CD14-positive monocyte (primary cell): Measurements from ENCODE around the gene SEMA4D. TPM values are rescaled to one million over a fixed set of nuclear protein-coding genes. Genes with fewer than 3 reads are reported as not detected.
A peak's percentile ranks its signal among the peaks of the same experiment; 100 is the strongest.

Source experiments
- DNase-seq, 3 donors: peaks; one replicate each; pipeline ENCODE4 v3.0.0-alpha.2; 2011 to 2022
- H2AFZ ChIP-seq: 2 replicates; pipeline ENCODE4 v1.6.0; 2012; ENCODE audit warnings: mild to moderate bottlenecking, low read depth, low read length, inconsistent platforms; ENCODE audit not compliant: insufficient read depth, poor library complexity, severe bottlenecking
- H3K27ac ChIP-seq, 2 donors: 1 replicate in 1 of 2; 2 replicates in 1 of 2; pipeline ENCODE4 v1.5.1; 2012 to 2013; ENCODE audit warnings: low read length in 2 of 2, control low read depth in 1 of 2, inconsistent platforms in 1 of 2, low read depth in 1 of 2, mild to moderate bottlenecking in 1 of 2
- H3K27me3 ChIP-seq, 2 donors: one replicate each; pipeline versions ENCODE4 v1.6.0 to v1.6.1; 2011 to 2013; ENCODE audit warnings: low read length in 2 of 2; ENCODE audit not compliant: control insufficient read depth in 2 of 2, insufficient read depth in 2 of 2
- H3K36me3 ChIP-seq, 2 donors: replicated peaks in 1 of 2; 1 replicate in 1 of 2; 2 replicates in 1 of 2; pipeline versions ENCODE4 v1.5.1 to v1.6.1; 2012 to 2013; ENCODE audit warnings: low read length in 2 of 2, control low read depth in 1 of 2, inconsistent platforms in 1 of 2, mild to moderate bottlenecking in 1 of 2; ENCODE audit not compliant: insufficient read depth in 2 of 2, control insufficient read depth in 1 of 2
- H3K4me1 ChIP-seq, 2 donors: 1 replicate in 1 of 2; 2 replicates in 1 of 2; pipeline versions ENCODE4 v1.5.1 to v1.6.1; 2012 to 2013; ENCODE audit warnings: low read length in 2 of 2, control low read depth in 1 of 2, inconsistent platforms in 1 of 2, mild to moderate bottlenecking in 1 of 2, moderate library complexity in 1 of 2; ENCODE audit not compliant: insufficient read depth in 2 of 2, control insufficient read depth in 1 of 2
- H3K4me2 ChIP-seq: replicated peaks from 2 replicates; pipeline ENCODE3; 2012; ENCODE audit warnings: low read length, moderate library complexity, mild to moderate bottlenecking; ENCODE audit not compliant: poor library complexity, severe bottlenecking; ENCODE audit errors: extremely low read depth
- H3K4me3 ChIP-seq, 3 experiments: fragments of 200-600 bp in 1 of 3; sonication (generic) in 1 of 3; replicated peaks in 1 of 3; 1 replicate in 2 of 3; 2 replicates in 1 of 3; pipeline ENCODE4 v1.5.1; 2011 to 2013; ENCODE audit warnings: low read length in 3 of 3, mild to moderate bottlenecking in 3 of 3, control low read depth in 2 of 3, low read depth in 2 of 3, inconsistent platforms in 1 of 3, moderate library complexity in 1 of 3
- H3K79me2 ChIP-seq: 2 replicates; pipeline ENCODE4 v1.6.0; 2012; ENCODE audit warnings: mild to moderate bottlenecking, control low read depth, inconsistent platforms, low read length, moderate library complexity; ENCODE audit not compliant: insufficient read depth
- H3K9ac ChIP-seq: 2 replicates; pipeline ENCODE4 v1.6.0; 2017; ENCODE audit warnings: low read length, mild to moderate bottlenecking; ENCODE audit not compliant: insufficient read depth, poor library complexity, severe bottlenecking
- H3K9me3 ChIP-seq, 2 donors: replicated peaks in 1 of 2; 1 replicate in 1 of 2; 2 replicates in 1 of 2; pipeline versions ENCODE4 v1.5.1 to v1.6.1; 2012 to 2013; ENCODE audit warnings: low read length in 2 of 2, control low read depth in 1 of 2; ENCODE audit not compliant: control insufficient read depth in 1 of 2, insufficient read depth in 1 of 2
- H4K20me1 ChIP-seq: 2 replicates; pipeline ENCODE4 v1.6.0; 2012; ENCODE audit warnings: mild to moderate bottlenecking, low read length, control low read depth, moderate library complexity; ENCODE audit not compliant: insufficient read depth
- H3K27ac Mint-ChIP-seq, 7 donors: one replicate each; pipeline ENCODE4 v1.8.0; 2020; ENCODE audit warnings: mild to moderate bottlenecking in 7 of 7, mixed read lengths in 7 of 7, moderate library complexity in 6 of 7, inconsistent platforms in 2 of 7
- H3K27me3 Mint-ChIP-seq, 3 donors: one replicate each; pipeline ENCODE4 v1.8.0; 2021 to 2022; ENCODE audit warnings: low read depth in 3 of 3, mild to moderate bottlenecking in 3 of 3, mixed read lengths in 3 of 3, moderate library complexity in 3 of 3, inconsistent platforms in 1 of 3
- H3K36me3 Mint-ChIP-seq, 2 donors: one replicate each; pipeline ENCODE4 v1.8.0; 2020; ENCODE audit warnings: mixed read lengths in 2 of 2, inconsistent platforms in 1 of 2, mild to moderate bottlenecking in 1 of 2
- H3K4me1 Mint-ChIP-seq: one replicate; pipeline ENCODE4 v1.8.0; 2020; ENCODE audit warnings: mild to moderate bottlenecking, mixed read lengths
- H3K4me3 Mint-ChIP-seq, 2 donors: one replicate each; pipeline ENCODE4 v1.8.0; 2020; ENCODE audit warnings: mild to moderate bottlenecking in 2 of 2, mixed read lengths in 2 of 2, moderate library complexity in 1 of 2
- H3K9me3 Mint-ChIP-seq, 7 donors: one replicate each; pipeline ENCODE4 v1.8.0; 2020 to 2022; ENCODE audit warnings: mixed read lengths in 7 of 7, mild to moderate bottlenecking in 6 of 7, moderate library complexity in 6 of 7, inconsistent platforms in 2 of 7
- CTCF ChIP-seq: fragments of 200-600 bp; IDR thresholded peaks from one replicate; pipeline ENCODE4 v1.8.0; 2022; ENCODE audit warnings: antibody characterized with exemption, mild to moderate bottlenecking
- WGBS: methylation state at CpG from one replicate; pipeline ENCODE4 v1.1.5; 2013; ENCODE audit warnings: missing lambda C conversion rate; ENCODE audit not compliant: insufficient coverage; 5-methylcytosine and 5-hydroxymethylcytosine counted together
- intact Hi-C, 2 donors: fragments of 100-400 bp; cut with micrococcal nuclease; formaldehyde crosslinking; loops; one replicate each; pipeline versions ENCODE4 v1.15.0 to v1.15.1; 2023
- polyA plus RNA-seq, 3 donors: library from polyadenylated mRNA; depleted of rRNA in 1 of 3; unstranded in 2 of 3; stranded (reverse) in 1 of 3; fragments of 300-500 nt in 2 of 3; fragments of >200 nt in 1 of 3; fragmentation: Illumina TruSeq in 2 of 3; gene quantifications; 1 replicate in 2 of 3; 2 replicates in 1 of 3; pipeline ENCODE4 v1.2.3, GENCODE V29; 2012 to 2021
- small RNA-seq: library from RNA; depleted of rRNA; stranded (forward); fragments of <200 nt; gene quantifications from one replicate; pipeline ENCODE3, GENCODE V24; 2012; ENCODE audit warnings: low read depth; ENCODE audit not compliant: insufficient read length

The SEMA4D gene
- polyA plus RNA-seq, 3 donors, result 28.2 to 117 (median 28.6) TPM

DNA sequence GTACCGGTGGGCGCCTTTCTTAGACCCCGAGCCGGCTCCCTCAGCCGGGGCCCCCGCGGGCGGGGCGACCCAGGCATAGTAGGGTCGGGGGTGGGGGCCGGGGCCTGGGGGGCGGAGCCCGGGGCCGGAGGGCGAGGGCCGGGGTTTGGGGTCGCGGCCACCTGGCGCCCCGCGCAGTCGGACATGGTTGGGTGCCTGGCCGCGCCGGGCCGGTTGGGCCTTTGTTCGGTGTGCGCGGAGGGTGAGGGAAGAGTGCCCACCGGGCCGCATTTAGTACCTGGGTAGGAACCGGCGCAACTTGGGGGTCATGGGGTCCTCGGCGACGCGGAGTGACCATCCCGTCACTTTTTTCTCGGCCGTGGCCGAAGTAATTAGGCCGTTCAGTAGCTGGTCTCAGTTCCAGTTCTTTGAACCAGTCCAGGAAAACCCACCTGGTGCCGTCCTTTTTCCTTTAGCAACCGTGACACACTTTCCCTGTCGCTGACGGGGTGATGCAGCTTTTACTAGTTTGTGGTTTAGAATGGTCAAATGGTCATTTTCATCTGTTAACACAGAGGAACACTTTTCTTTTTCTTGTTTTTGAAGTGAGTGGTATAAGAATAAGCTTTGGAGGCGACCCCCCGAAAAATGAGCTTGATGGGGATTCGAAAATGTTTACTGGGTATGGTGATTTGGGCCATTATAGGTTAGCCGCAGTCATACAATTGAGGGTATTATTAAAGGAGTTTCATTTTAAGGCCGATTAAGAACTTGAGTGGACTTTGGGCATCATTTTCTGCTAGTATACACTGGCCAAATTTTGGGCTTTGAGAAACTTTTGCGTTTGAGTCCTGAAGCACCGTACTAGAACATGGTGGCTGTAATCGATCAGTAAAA, 186.3 kb downstream of the SEMA4D start:
- H3K4me1 Mint-ChIP-seq, result peaks cover 31% of the 10 kb centered on the region

More for the DNA sequence above, 186.3 kb downstream of the SEMA4D start:
- no peaks in the 10 kb centered on the region for H3K9me3 Mint-ChIP-seq
- H2AFZ ChIP-seq, result peak overlapping the region; percentile 58
- H3K36me3 Mint-ChIP-seq, result peaks cover 4 to 6% of the 10 kb centered on the region in 2 donors
- peak overlapping the region; percentile 68 to 97 (median 89) for H3K4me3 ChIP-seq
- H3K27ac Mint-ChIP-seq, result peak overlapping the region in 6 of 7 donors; percentile 40 to 99 (median 96)
- H3K36me3 ChIP-seq, result peaks cover 0 to 10% of the 10 kb centered on the region in 2 donors
- peak overlapping the region; percentile 89 to 94 for H3K4me3 Mint-ChIP-seq
- H3K4me2 ChIP-seq, result peak overlapping the region; percentile 96
- H4K20me1 ChIP-seq, result no peaks in the 10 kb centered on the region
- peak overlapping the region; percentile 63 for H3K9ac ChIP-seq
- WGBS, result 0% methylated on average over 27 of the region's 54 CpGs
- peak in 1 of 3 donors; percentile 22 for DNase-seq
- H3K4me1 ChIP-seq, result peaks cover 19 to 44% of the 10 kb centered on the region in 2 donors
- H3K27me3 ChIP-seq, result no peaks in the 10 kb centered on the region
- peaks cover 0 to 2% (median 0%) of the 10 kb centered on the region in 3 donors for H3K27me3 Mint-ChIP-seq
- peaks cover 68% of the 10 kb centered on the region for H3K79me2 ChIP-seq
- intact Hi-C loops, result loop anchor here (10.0 kb wide), 2 partner anchors 73 to 213 kb away; no protein-coding TSS in a partner anchor
- H3K27ac ChIP-seq, result peak overlapping the region; percentile 76 to 91
- H3K9me3 ChIP-seq, result no peaks in the 10 kb centered on the region
- TF ChIP-seq CTCF, result no peak

Small RNA genes lying within 50 kb of the gene (small RNA-seq; reads per million reads assigned to genes)
- gene MIR3153, result not detected

Other genes starting within 250 kb of the SEMA4D start
- 100 to 1,000 TPM in 1 of 3 donors, 10 to 100 TPM in 2; 12.3 to 142 (median 14.5) TPM for gene CKS2, start 186.9 kb downstream of the SEMA4D start, polyA plus RNA-seq
- 10 to 100 TPM in 1 of 3 donors, 1 to 10 TPM in 2; 8.6 to 51.4 (median 9.8) TPM for gene SECISBP2, start 179.6 kb downstream of the SEMA4D start, polyA plus RNA-seq
- 1 to 10 TPM; 1.1 to 9.0 (median 1.3) TPM for gene GADD45G, start 106.9 kb upstream of the SEMA4D start, polyA plus RNA-seq